ENCODE data around the gene MUC4. TPM values are rescaled to one million over a fixed set of nuclear protein-coding genes. Genes with fewer than 3 reads are reported as not detected.

MUC4 gene, protein sequence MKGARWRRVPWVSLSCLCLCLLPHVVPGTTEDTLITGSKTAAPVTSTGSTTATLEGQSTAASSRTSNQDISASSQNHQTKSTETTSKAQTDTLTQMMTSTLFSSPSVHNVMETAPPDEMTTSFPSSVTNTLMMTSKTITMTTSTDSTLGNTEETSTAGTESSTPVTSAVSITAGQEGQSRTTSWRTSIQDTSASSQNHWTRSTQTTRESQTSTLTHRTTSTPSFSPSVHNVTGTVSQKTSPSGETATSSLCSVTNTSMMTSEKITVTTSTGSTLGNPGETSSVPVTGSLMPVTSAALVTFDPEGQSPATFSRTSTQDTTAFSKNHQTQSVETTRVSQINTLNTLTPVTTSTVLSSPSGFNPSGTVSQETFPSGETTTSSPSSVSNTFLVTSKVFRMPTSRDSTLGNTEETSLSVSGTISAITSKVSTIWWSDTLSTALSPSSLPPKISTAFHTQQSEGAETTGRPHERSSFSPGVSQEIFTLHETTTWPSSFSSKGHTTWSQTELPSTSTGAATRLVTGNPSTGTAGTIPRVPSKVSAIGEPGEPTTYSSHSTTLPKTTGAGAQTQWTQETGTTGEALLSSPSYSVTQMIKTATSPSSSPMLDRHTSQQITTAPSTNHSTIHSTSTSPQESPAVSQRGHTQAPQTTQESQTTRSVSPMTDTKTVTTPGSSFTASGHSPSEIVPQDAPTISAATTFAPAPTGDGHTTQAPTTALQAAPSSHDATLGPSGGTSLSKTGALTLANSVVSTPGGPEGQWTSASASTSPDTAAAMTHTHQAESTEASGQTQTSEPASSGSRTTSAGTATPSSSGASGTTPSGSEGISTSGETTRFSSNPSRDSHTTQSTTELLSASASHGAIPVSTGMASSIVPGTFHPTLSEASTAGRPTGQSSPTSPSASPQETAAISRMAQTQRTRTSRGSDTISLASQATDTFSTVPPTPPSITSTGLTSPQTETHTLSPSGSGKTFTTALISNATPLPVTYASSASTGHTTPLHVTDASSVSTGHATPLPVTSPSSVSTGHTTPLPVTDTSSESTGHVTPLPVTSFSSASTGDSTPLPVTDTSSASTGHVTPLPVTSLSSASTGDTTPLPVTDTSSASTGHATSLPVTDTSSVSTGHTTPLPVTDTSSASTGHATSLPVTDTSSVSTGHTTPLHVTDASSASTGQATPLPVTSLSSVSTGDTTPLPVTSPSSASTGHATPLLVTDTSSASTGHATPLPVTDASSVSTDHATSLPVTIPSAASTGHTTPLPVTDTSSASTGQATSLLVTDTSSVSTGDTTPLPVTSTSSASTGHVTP (N-terminal part only)
- total RNA-seq (2014; rRNA removed; shearing (Covaris generic)) (not detected in 2 replicates), polyA plus RNA-seq (2016; fragmentation: Nextera tagmentation; extraction: Ambion mirVana) (not detected in 2 replicates)

DNA sequence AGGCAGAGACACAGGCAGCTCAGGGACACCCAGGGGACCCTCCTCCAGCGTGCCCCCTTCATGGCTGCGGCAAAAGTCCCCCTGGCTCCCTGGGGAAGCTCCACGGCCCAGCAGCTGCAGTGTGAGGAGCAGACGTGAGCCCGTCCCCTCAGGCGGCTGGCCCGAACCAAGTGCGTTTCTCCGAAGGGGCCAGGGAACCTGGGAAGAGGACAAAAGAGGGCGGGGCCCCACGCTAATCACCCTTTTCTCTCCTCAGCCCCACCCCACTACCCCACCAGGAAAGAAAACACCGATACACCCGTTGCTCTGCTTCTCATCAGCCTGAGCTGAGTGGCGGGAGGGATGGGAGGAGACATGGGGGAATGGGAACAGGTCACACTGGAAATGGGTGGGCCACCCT lies at the start of gene MUC4:
Gene MUC4 (minus strand): TSS at position 174 of the 400 bp plus-strand sequence. CDS start 112 bp downstream, at position 62.
- TF ChIP-seq EZH2phosphoT487 (IDR thresholded peaks at IDR 0.05; ENCODE audit: insufficient read depth, low read depth) = no peak
- TF ChIP-seq EZH2 (IDR thresholded peaks at IDR 0.05; ENCODE audit: insufficient read depth, poor library complexity, severe bottlenecking) = no peak
- no peaks in the 10 kb centered on the region for H3K36me3 ChIP-seq (ENCODE audit: low read depth)
- in situ Hi-C loops (cut with MboI) = no loop called here
- no peak within 1 kb of the TSS for H2AFZ ChIP-seq
- no peaks in the 10 kb centered on the region for H3K9me2 ChIP-seq (ENCODE audit: insufficient read depth)
- H3K9ac ChIP-seq = no peak within 1 kb of the TSS
- no peaks in the 10 kb centered on the region for H3F3A ChIP-seq (ENCODE audit: insufficient read depth)
- no peak within 1 kb of the TSS for H3K4me2 ChIP-seq (ENCODE audit: unreplicated experiment)
- H3K4me3 ChIP-seq = no peak within 1 kb of the TSS
- DNase-seq = no peak
- no peaks in the 10 kb centered on the region for H4K20me1 ChIP-seq (ENCODE audit: insufficient read depth)
- H3K27me3 ChIP-seq (replicated peaks; ENCODE audit: insufficient read depth) = peaks cover 9% of the 10 kb centered on the region
- no peaks in the 10 kb centered on the region for H3K79me2 ChIP-seq (ENCODE audit: insufficient read depth)
- no peaks in the 10 kb centered on the region for H3K9me3 ChIP-seq (ENCODE audit: low read depth)
- no peak within 1 kb of the TSS for H3K27ac ChIP-seq
- H3K4me1 ChIP-seq (ENCODE audit: insufficient read depth) = no peaks in the 10 kb centered on the region
- WGBS, 2 experiments (ENCODE audit: low coverage in 1 of 2, low lambda C conversion rate in 2 of 2, missing lambda C conversion rate in 2 of 2) = 11 to 15% methylated on average over 13 to 14 of the region's 14 CpGs

DNA sequence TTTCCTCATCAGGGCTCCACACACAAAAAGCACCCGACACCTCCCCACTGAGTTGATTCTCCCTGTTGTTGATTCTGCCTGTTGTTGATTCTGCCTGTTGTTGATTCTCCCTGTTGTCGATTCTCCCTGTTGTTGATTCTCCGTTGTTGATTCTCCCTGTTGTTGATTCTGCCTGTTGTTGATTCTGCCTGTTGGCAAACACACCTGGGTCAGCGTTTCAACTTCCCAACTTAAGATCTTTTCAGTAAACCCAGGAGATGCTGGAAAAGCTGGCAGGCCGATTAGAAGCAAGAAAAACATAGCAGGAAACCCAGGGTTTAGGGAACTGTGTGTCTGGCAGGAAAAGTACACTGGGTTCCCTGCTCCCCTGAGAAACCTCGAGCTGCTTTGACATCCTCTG lies 48.7 kb upstream of the MUC4 start:
- no peaks in the 10 kb centered on the region for H4K20me1 ChIP-seq (ENCODE audit: insufficient read depth)
- WGBS, 2 experiments (ENCODE audit: low coverage in 1 of 2, low lambda C conversion rate in 2 of 2, missing lambda C conversion rate in 2 of 2) = 82 to 85% methylated on average over 6 of the region's 6 CpGs
- H3K9me2 ChIP-seq (ENCODE audit: insufficient read depth) = no peaks in the 10 kb centered on the region
- H3K4me2 ChIP-seq (ENCODE audit: unreplicated experiment) = no peak overlapping the region
- no peaks in the 10 kb centered on the region for H3K36me3 ChIP-seq (ENCODE audit: low read depth)
- TF ChIP-seq EZH2 (IDR thresholded peaks at IDR 0.05; ENCODE audit: insufficient read depth, poor library complexity, severe bottlenecking) = no peak
- TF ChIP-seq EZH2phosphoT487 (IDR thresholded peaks at IDR 0.05; ENCODE audit: insufficient read depth, low read depth) = no peak
- H3F3A ChIP-seq (ENCODE audit: insufficient read depth) = no peaks in the 10 kb centered on the region
- no peaks in the 10 kb centered on the region for H3K9me3 ChIP-seq (ENCODE audit: low read depth)
- no peak overlapping the region for H3K9ac ChIP-seq
- in situ Hi-C loops (cut with MboI) = no loop called here
- no peak for DNase-seq
- no peak overlapping the region for H3K4me3 ChIP-seq
- H3K4me1 ChIP-seq (ENCODE audit: insufficient read depth) = no peaks in the 10 kb centered on the region
- no peak overlapping the region for H3K27ac ChIP-seq
- H2AFZ ChIP-seq = no peak overlapping the region
- no peaks in the 10 kb centered on the region for H3K27me3 ChIP-seq (replicated peaks; ENCODE audit: insufficient read depth)
- no peaks in the 10 kb centered on the region for H3K79me2 ChIP-seq (ENCODE audit: insufficient read depth)

DNA sequence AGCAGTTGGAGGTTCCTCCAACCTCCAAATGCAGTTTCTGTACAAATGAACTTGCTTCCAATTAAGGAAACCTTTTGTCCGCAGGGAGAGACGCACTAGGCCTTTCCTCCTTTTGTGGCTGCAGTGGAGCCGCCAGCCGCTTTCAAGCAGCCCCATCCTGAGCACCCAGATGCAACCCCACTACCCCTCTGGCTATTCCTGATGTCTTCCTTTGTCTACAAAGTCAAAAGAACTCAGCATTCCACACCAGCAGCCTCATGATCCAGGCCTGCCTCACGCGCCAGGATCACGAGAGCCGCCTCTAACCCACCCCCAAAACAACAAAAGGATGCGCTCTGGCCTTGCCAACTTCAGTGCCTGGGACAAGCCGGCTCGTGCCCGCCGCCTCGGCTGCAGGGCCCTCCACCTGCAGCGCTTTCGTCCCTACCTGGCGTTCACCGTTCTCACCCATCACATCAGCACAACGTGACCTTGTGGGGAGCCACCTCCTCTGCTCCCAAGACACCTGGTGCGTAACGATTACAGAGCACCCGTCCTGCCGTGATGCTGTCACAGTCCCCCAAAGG lies 48.2 kb upstream of the MUC4 start:
- Histone ChIP-seq H3K9me2 (ENCODE audit: insufficient read depth) (no peaks in the 10 kb centered on the region), H3K27ac (no peak overlapping the region), H3K4me2 (ENCODE audit: unreplicated experiment) (peak overlapping the region; percentile 86), H4K20me1 (ENCODE audit: insufficient read depth) (no peaks in the 10 kb centered on the region), H3K79me2 (ENCODE audit: insufficient read depth) (no peaks in the 10 kb centered on the region), H3K4me1 (ENCODE audit: insufficient read depth) (no peaks in the 10 kb centered on the region), H3F3A (ENCODE audit: insufficient read depth) (no peaks in the 10 kb centered on the region), H3K9me3 (ENCODE audit: low read depth) (no peaks in the 10 kb centered on the region), H3K9ac (peak overlapping the region; percentile 13; the same call in 1 of the 2 replicates), H2AFZ (peak overlapping the region; percentile 76), H3K27me3 (replicated peaks; ENCODE audit: insufficient read depth) (no peaks in the 10 kb centered on the region), H3K36me3 (ENCODE audit: low read depth) (no peaks in the 10 kb centered on the region), H3K4me3 (peak overlapping the region; percentile 59; the same call in 1 of the 2 replicates)
- no peak for DNase-seq
- in situ Hi-C loops (cut with MboI) = no loop called here
- WGBS, 2 experiments (ENCODE audit: low coverage in 1 of 2, low lambda C conversion rate in 2 of 2, missing lambda C conversion rate in 2 of 2) = 85 to 88% methylated on average over 23 of the region's 23 CpGs
- no peak for TF ChIP-seq EZH2phosphoT487 (IDR thresholded peaks at IDR 0.05; ENCODE audit: insufficient read depth, low read depth)
- TF ChIP-seq EZH2 (IDR thresholded peaks at IDR 0.05; ENCODE audit: insufficient read depth, poor library complexity, severe bottlenecking) = no peak
